NT2/D1 (cell line): Measurements from ENCODE around the gene ARL16.

Source experiments
- SUZ12 ChIP-seq: IDR thresholded peaks from 2 replicates; pipeline ENCODE4 v1.6.1; 2011; ENCODE audit not compliant: insufficient read length, insufficient read depth; ENCODE audit errors: extremely low read depth
- YY1 ChIP-seq: IDR thresholded peaks from 2 replicates; pipeline ENCODE4 v1.6.1; 2011; ENCODE audit not compliant: insufficient read length, insufficient read depth
- ZNF274 ChIP-seq: IDR thresholded peaks from 2 replicates; pipeline ENCODE4 v1.6.1; 2011; ENCODE audit warnings: mild to moderate bottlenecking, low read depth, low read length

DNA sequence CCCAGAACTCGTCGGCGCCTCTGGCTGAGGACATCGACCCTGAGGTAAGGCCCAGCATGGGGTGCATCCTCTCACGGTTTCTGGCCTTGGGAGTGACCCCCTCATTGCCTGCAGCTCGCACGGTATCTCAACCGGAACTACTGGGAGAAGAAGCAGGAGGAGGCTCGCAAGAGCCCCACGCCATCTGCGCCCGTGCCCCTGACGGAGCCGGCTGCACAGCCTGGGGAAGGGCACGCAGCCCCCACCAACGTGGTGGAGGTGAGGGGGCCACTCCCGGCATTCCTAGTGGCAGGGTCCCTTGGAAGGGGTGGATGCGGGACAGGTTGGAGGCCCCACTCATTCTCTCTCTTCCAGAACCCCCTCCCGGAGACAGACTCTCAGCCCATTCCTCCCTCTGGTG, 11.2 kb upstream of the ARL16 start:
- no peak for TF ChIP-seq YY1
- no peak for TF ChIP-seq SUZ12
- TF ChIP-seq ZNF274 = no peak
